ENCODE results near the gene CGB3.
A peak's percentile ranks its signal among the peaks of the same experiment; 100 is the strongest.

The CGB3 gene

DNA sequence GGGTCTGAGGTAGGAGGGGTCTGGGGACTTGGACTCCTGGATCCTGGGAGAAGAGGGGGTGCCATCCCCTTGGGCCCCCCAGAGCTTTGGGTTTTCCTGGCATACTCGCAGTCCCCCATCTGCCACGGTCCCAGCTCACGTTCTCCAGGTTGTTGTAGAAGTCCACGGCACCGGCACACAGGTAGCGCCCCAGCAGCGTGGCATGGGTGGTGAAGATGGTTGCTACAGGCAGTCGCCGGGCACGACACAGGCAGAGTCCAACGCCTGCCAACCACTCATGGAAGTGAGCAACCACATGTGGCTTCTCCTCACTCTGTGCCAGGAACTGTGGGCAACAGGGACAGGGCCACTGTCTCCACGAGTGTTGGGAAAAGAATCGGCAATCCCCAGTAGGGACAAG, 38.4 kb downstream of the CGB3 start:
- no peak for DNase-seq

DNA sequence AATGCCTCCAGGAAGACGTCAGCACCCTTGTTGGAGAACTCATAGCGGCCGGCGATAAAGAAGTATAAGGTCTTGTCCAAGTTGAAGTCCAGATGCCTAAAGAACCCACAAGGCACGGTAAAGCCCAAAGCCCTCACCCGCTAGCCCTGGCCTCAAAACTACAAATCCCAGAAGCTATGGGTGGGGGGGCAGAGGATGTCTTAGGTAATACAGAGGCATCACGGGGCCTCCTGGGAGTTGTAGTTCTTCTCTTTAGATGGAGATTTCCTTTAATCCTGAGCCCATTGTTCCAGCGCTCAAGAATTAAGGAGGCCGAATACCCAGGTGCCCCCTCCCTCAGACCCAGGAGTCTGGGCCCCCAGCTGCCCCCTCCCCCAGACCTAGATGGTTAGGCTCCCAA, 41.9 kb downstream of the CGB3 start:
- peak; percentile 43 for DNase-seq

DNA sequence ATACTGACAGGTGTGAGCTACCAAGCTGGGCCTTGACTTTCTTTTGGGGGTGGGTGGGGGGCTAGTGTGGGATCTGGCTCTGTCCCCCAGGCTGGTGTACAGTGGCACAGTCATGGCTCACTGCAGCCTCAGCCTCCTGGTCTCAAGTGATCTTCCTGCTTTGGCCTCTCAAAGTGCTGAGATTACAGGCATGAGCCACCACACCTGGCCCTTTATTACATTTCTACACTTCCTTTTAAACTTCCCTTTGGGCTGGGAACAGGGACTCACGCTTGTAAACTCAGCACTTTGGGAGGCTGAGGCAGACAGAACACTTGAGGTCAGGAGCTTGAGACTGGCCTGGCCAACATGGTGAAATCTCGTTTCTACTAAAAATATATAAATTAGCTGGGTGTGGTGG, 47.1 kb downstream of the CGB3 start:
- no peak for DNase-seq

DNA sequence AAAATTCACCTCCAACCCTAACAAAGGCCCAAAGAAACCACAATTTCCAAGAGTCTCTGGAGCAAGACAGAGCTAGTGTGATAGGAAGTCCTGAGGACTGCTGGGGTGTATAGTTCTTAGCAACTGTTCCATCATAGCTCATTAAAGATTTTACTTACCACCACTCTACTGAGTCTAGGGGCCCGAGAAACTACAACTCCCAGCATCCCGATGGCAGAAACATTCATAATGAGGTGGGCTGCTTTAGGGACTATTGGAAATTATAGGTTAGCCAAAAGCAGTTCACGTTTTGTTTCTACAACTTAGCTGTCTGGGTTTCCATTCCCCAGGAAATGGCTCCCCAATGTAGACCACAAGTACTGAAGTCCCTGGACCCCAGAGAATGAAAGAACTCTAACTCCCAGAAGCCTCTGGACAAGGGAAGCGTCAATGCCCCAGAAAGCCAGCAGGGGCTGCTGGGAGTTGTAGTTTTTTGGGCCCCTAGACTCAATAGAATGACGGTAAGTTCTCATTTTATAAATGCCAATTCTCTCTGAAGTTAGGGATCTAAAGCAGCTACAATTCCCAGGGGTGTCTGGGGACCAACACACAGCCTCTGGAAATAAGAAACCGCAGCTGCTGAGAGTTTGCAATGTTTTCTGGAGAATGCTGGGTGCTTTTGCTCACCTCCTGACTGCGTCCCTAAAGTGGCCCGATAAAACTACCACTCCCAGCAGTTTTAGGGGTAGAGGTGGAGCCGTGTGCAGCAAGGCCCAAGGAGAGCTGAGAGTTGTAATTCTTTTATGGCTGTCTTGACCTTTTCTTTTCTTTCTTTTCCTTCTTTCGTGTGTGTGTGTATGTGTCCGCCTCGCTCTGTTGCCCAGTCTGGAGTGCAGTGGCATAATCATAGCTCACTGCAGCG, 47.9 kb downstream of the CGB3 start:
- peak; percentile 55 for DNase-seq

Measured in DMS53 (cell line).